Keratinocyte (primary cell): Measurements from ENCODE around the gene MYO10.

Experiments used
- CTCF ChIP-seq, 3 experiments: IDR thresholded peaks in 1 of 3; conservative IDR thresholded peaks in 1 of 3; optimal IDR thresholded peaks in 1 of 3; 2 replicates in 2 of 3; 3 replicates in 1 of 3; pipeline versions ENCODE3 to v1.5.1; 2011; ENCODE audit warnings: low read length in 3 of 3, mild to moderate bottlenecking in 3 of 3, moderate library complexity in 2 of 3, control low read depth in 1 of 3, inconsistent platforms in 1 of 3; ENCODE audit not compliant: insufficient read depth in 2 of 3; ENCODE audit errors: extremely low read depth in 1 of 3
- EZH2 ChIP-seq: IDR thresholded peaks from one replicate; pipeline ENCODE4 v1.6.1; 2012; ENCODE audit warnings: inconsistent platforms, mild to moderate bottlenecking, low read length, moderate library complexity

DNA sequence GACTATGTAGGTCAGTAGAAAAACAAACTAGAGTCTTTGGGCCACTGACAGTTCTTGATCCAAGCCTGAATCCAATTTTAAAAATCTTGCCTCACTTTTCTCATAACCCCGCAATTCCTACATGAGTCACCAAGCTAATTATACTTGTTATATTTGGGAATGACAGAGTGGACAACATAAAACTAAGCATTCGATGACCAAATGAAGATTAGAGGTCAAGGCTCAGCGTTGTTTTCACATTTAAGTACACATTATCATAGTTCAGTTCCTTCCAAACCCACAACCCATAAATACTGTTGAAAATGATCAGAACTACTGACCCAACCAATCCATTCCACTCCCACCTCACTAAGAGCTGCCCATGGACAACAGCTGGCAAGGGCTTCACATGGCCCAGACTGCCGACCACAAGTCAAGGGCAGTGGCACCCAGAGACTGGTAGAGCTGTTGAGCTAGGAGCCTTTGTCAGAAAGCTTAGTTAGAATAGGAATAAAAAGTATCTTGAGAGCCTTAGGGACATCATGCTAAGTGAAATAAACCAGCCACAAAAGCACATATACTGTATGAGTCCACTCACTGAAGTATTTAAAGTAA lies 64.2 kb downstream of the MYO10 start:
- TF ChIP-seq CTCF (optimal IDR thresholded peaks at IDR 0.05 in 1 of 3, IDR thresholded peaks at IDR 0.05 in 1 of 3, conservative IDR thresholded peaks at IDR 0.05 in 1 of 3; ENCODE audit: extremely low read depth in 1 of 3, insufficient read depth in 2 of 3, low read length in 3 of 3): no peak
- no peak for TF ChIP-seq EZH2
